Measurements from ENCODE around the gene LINC00237.
A peak's percentile ranks its signal among the peaks of the same experiment; 100 is the strongest.

LINC00237 gene

GRCh38 chr20:21048841-21049273 lies 57.3 kb downstream of the LINC00237 start:
- H3K9me3 ChIP-seq (replicated peaks; ENCODE audit: insufficient read depth, low read length), result no peaks in the 10 kb centered on the region
- peak; percentile 25 for DNase-seq
- no peaks in the 10 kb centered on the region for H3K36me3 ChIP-seq (replicated peaks; ENCODE audit: insufficient read depth, low read length)
- no peak overlapping the region for H3K27ac ChIP-seq (ENCODE audit: low read length)
- H3K9me2 ChIP-seq (replicated peaks; ENCODE audit: insufficient read depth, low read length), result no peaks in the 10 kb centered on the region
- TF ChIP-seq EZH2phosphoT487 (IDR thresholded peaks at IDR 0.05; ENCODE audit: low read length), result no peak
- TF ChIP-seq EZH2 (optimal IDR thresholded peaks at IDR 0.05; ENCODE audit: low read depth, low read length), result no peak
- TF ChIP-seq, protein P1, sequence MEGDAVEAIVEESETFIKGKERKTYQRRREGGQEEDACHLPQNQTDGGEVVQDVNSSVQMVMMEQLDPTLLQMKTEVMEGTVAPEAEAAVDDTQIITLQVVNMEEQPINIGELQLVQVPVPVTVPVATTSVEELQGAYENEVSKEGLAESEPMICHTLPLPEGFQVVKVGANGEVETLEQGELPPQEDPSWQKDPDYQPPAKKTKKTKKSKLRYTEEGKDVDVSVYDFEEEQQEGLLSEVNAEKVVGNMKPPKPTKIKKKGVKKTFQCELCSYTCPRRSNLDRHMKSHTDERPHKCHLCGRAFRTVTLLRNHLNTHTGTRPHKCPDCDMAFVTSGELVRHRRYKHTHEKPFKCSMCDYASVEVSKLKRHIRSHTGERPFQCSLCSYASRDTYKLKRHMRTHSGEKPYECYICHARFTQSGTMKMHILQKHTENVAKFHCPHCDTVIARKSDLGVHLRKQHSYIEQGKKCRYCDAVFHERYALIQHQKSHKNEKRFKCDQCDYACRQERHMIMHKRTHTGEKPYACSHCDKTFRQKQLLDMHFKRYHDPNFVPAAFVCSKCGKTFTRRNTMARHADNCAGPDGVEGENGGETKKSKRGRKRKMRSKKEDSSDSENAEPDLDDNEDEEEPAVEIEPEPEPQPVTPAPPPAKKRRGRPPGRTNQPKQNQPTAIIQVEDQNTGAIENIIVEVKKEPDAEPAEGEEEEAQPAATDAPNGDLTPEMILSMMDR (IDR thresholded peaks at IDR 0.05; ENCODE audit: low read length), result peak; percentile 89
- H3F3A ChIP-seq (ENCODE audit: insufficient read depth, low read length), result no peaks in the 10 kb centered on the region
- H4K20me1 ChIP-seq (ENCODE audit: insufficient read depth, low read length), result no peaks in the 10 kb centered on the region
- no peak overlapping the region for H3K9ac ChIP-seq (ENCODE audit: low read length)
- H3K4me1 ChIP-seq (ENCODE audit: low read length), result no peaks in the 10 kb centered on the region
- H2AFZ ChIP-seq (ENCODE audit: low read length), result no peak overlapping the region
- no peaks in the 10 kb centered on the region for H3K27me3 ChIP-seq (replicated peaks; ENCODE audit: insufficient read depth, low read length)
- no peak overlapping the region for H3K4me3 ChIP-seq (ENCODE audit: low read length)
- H3K4me2 ChIP-seq (ENCODE audit: low read depth, low read length), result no peak overlapping the region
- H3K79me2 ChIP-seq (ENCODE audit: low read length), result no peaks in the 10 kb centered on the region

DNA sequence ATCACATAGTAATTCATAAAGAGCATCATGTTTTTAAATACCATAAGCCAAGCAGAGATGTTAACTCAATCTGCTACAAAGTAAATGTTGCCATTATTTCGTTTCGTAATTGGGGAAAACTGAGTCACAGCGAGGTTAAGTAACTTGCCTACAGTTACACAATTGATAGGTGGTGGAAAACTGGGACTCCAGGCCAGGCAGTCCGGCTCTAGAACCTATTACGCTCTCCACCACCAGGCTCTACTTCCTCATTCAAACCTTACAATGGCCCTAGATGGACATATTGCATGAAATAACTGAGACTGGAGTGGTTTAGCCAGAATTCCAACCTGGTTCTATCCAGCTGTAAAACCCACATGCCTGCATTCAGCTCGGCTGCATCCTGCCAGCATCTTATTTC lies 58.2 kb downstream of the LINC00237 start:
- H3K36me3 ChIP-seq (replicated peaks; ENCODE audit: insufficient read depth, low read length), result no peaks in the 10 kb centered on the region
- no peak for DNase-seq
- H3K9me3 ChIP-seq (replicated peaks; ENCODE audit: insufficient read depth, low read length), result no peaks in the 10 kb centered on the region
- H3K4me1 ChIP-seq (ENCODE audit: low read length), result no peaks in the 10 kb centered on the region
- H3K4me3 ChIP-seq (ENCODE audit: low read length), result no peak overlapping the region
- no peak overlapping the region for H2AFZ ChIP-seq (ENCODE audit: low read length)
- H3K9ac ChIP-seq (ENCODE audit: low read length), result no peak overlapping the region
- no peaks in the 10 kb centered on the region for H3K27me3 ChIP-seq (replicated peaks; ENCODE audit: insufficient read depth, low read length)
- no peaks in the 10 kb centered on the region for H3K9me2 ChIP-seq (replicated peaks; ENCODE audit: insufficient read depth, low read length)
- no peak for TF ChIP-seq EZH2 (optimal IDR thresholded peaks at IDR 0.05; ENCODE audit: low read depth, low read length)
- TF ChIP-seq EZH2phosphoT487 (IDR thresholded peaks at IDR 0.05; ENCODE audit: low read length), result no peak
- TF ChIP-seq, protein P1 (IDR thresholded peaks at IDR 0.05; ENCODE audit: low read length), result no peak
- H3K27ac ChIP-seq (ENCODE audit: low read length), result no peak overlapping the region
- H3K4me2 ChIP-seq (ENCODE audit: low read depth, low read length), result no peak overlapping the region
- no peaks in the 10 kb centered on the region for H3F3A ChIP-seq (ENCODE audit: insufficient read depth, low read length)
- no peaks in the 10 kb centered on the region for H3K79me2 ChIP-seq (ENCODE audit: low read length)
- no peaks in the 10 kb centered on the region for H4K20me1 ChIP-seq (ENCODE audit: insufficient read depth, low read length)

- H3K4me3 ChIP-seq (ENCODE audit: low read length), result no peak overlapping the region
- H3K9me2 ChIP-seq (replicated peaks; ENCODE audit: insufficient read depth, low read length), result no peaks in the 10 kb centered on the region
- no peaks in the 10 kb centered on the region for H3K36me3 ChIP-seq (replicated peaks; ENCODE audit: insufficient read depth, low read length)
- H3K27ac ChIP-seq (ENCODE audit: low read length), result no peak overlapping the region
- H3F3A ChIP-seq (ENCODE audit: insufficient read depth, low read length), result no peaks in the 10 kb centered on the region
- no peaks in the 10 kb centered on the region for H3K9me3 ChIP-seq (replicated peaks; ENCODE audit: insufficient read depth, low read length)
- no peak overlapping the region for H2AFZ ChIP-seq (ENCODE audit: low read length)
- no peaks in the 10 kb centered on the region for H4K20me1 ChIP-seq (ENCODE audit: insufficient read depth, low read length)
- no peak overlapping the region for H3K4me2 ChIP-seq (ENCODE audit: low read depth, low read length)
- TF ChIP-seq EZH2phosphoT487 (IDR thresholded peaks at IDR 0.05; ENCODE audit: low read length) (no peak), EZH2 (optimal IDR thresholded peaks at IDR 0.05; ENCODE audit: low read depth, low read length) (no peak)
- TF ChIP-seq, protein P1 (IDR thresholded peaks at IDR 0.05; ENCODE audit: low read length), result no peak
- no peaks in the 10 kb centered on the region for H3K4me1 ChIP-seq (ENCODE audit: low read length)
- no peak for DNase-seq
- no peak overlapping the region for H3K9ac ChIP-seq (ENCODE audit: low read length)
- no peaks in the 10 kb centered on the region for H3K79me2 ChIP-seq (ENCODE audit: low read length)
- no peaks in the 10 kb centered on the region for H3K27me3 ChIP-seq (replicated peaks; ENCODE audit: insufficient read depth, low read length)
Observed at GRCh38 chr20:21046413-21047070, 59.6 kb downstream of the LINC00237 start.

Data from MM.1S (cell line).